GM21619 (cell line): ENCODE measurements around the gene ATP6V1F.

ENCODE experiments used
- ATAC-seq: cut with Tn5 transposase; IDR thresholded peaks from one replicate; pipeline ENCODE4 v1.9.1; 2021; ENCODE audit not compliant: unreplicated experiment

ATP6V1F gene

DNA sequence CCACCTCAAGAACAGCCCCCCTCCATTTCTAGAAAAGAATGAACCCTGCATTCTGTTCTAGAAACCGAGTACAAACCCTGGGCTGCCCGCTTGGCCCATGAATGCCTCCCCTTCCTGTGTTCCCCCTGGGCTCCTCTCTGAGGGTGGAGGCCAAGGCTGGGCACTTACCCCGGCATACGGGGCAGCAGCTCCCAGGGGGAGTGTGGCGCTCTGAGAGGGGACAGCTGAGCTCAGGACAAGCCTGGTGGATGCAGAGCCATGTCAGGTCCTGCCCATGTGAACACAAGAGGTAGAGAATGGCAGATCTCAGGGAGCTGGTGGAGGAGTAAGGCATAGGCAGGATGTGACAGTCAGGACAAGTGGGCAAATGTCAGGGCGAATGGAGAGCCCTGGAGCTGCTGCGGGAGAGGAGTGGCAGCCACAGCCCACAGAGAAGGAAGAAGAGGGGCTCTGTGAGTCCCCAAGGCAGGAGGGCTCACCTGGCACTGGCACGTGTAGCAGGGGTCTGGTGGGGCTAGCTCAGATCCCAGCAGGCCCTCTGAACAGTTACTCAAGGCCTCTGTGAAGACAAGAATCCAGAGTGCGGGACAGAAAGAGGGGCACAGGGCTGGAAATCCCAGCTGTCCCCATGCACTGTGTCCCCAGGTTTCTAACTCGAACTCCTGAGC is 18.9 kb downstream of the ATP6V1F start:
- ATAC-seq = no peak

DNA sequence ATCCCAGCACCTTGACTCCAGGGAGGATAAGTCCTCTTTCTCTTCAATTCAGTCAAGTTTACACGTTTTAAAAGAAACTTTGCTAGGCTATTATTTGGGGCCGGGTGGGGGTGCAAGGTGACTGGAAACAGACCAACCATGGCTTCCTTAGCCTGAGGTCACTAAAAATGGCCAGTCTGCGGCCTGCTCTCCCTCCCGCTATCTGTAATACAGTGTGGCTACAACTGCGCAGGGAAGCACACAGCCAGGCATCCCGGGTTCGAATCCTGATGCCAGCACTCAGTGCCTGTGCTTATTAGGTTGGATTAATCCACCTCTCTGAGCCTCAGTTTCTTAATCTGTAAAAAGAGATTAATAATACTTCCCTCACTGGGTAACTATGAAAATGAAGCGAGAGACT is 19.5 kb downstream of the ATP6V1F start:
- no peak for ATAC-seq

DNA sequence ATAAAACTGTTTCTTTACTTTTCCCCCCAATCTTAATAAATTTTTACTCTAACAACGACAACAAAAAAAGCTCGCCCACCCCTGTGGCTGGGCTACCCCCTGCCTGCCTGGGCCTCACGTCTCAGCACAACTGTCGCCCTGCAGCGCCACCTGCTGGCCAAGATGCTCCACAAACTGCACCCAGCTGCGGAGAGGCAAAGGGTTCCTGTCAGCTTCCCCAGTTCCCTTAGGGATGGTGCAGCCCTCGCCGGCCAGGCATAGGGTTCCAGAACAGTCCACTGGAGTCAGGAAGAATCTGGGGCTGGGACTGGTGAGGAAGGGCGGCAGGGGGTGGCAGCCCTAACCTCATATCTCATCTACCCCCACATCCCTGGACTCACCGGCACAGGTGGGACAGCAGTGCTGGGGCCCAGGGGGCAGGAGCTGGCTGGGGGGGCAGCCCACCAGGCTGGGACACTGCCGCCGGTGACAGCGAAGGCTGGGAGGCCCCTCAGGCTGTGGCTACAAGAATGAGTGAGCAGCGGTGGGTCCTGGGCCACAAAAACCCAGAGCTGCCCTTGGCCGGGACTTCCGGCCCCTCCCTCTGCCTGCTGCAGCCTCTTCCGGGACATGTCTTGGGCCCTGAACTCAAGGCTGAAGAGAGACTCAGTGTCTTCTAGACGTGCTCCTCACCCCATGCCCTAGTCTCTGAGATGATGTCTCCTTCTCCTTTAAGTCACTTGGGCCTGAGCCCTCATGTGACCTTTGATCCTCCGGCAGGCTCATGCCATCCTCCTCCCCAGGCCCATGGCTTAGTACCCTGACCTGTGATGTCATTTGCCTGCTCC is 21.2 kb downstream of the ATP6V1F start:
- peak; percentile 69 for ATAC-seq

DNA sequence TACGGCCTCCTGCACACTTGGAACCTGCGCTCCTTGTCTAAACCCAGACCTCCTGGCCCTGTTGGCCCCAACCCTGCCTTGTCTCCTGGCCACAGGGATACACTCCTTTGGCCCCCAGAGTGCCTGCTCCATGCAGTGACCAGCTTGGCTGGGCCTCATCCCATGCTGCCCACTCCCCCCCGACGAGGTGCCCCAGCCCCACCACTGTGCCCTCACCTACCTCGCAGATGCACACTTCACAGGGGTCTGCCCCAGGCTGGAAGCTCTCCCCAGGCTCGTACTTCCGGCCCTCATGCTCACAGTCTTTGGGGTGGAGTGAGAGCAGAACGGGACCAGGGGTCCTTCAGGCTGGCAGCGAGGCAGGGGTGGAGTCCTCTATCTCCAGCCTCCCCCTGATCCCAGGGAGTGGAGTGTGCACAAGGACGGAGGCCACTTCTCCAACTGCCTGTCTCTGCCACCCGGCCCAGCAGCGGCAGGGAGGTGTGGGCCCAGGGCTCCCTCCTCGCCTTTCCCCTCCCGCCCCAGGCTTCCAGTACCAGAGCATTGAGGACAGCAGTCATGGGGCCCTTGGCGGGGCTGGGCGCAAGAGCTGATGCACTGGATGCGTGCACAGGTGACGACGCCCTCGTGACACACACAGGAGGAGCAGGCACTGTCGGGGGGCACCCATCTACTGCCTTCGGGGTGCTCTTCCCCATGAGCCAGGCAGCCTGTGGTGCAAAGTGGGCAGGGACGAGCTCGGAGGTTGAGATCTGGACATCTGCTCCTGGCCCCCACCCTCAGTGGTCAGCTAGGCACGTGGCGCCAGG is 22.1 kb downstream of the ATP6V1F start:
- no peak for ATAC-seq

DNA sequence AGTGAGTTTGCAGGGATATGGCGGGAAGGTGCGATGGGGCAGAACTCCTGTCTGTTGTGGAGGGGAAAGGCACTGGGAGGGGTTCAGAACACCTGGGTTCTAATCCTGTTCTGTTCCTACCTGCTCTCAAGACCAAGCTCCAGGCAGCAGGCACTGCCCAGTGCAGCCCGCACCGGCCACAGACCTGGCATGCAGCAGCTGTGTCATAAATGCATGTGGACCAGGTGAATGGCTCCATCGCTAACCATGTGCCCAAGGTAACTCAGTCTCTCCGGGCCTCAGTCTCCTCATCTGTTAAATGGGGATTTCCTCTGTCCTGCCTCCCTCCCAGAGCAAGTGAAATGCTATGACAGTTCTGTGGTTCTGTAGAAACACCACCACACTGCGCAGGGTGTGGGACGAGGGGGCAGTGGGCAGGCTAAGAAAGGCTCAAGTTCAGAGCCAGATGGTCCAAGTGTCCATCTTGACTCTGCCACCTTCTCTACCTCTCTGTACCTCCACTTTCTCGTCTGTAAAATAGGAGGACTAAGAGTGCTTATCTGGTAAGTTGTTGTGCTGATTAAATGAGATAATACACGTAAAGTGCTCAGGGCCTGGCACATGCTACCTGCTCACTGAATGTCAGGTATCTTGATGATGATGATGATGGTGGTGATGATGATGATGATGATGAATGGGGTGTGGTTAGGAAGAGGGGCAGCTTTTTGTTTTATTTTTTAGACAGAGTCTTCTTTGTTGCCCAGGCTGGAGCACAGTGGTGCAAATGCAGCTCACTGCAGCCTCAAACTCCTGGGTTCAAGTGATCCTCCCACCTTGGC is 22.9 kb downstream of the ATP6V1F start:
- no peak for ATAC-seq

DNA sequence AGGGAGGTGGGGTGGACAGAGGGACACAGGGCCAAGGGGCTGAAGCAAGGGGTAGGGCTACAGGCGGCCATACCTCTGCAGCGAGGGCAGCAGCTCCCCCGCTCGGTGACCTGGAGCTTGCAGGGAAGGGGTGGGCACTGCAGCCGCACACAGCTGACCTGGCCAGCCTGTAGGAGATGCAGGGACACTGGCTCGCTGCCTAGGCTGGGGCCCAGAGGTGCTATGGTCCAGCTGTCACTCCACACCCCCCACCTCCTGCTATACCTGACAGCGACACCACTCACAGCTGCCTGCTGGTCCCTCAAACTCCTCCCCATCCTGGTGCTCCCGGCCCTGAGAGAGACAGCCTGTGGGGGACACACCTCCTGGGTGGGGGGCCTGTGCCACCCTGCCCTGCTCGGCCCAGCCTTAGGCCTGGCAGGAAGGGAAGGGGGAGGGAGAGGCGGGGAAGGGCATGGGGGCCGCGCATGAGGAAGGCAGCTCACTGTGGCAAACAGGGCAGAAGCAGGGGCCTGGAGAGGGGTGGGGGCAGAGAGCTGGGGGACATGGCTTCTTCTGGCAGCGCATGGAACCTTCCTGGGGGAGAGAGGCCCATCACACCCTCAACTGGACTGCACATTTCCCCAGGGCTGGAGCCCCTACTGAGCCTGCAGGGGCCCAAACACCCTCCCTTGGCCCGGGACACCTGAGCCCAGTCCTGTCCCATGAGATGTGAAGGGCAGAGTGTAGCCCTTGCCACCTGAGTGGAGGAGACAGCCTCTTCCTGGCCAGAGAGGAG is 23.9 kb downstream of the ATP6V1F start:
- ATAC-seq = no peak

DNA sequence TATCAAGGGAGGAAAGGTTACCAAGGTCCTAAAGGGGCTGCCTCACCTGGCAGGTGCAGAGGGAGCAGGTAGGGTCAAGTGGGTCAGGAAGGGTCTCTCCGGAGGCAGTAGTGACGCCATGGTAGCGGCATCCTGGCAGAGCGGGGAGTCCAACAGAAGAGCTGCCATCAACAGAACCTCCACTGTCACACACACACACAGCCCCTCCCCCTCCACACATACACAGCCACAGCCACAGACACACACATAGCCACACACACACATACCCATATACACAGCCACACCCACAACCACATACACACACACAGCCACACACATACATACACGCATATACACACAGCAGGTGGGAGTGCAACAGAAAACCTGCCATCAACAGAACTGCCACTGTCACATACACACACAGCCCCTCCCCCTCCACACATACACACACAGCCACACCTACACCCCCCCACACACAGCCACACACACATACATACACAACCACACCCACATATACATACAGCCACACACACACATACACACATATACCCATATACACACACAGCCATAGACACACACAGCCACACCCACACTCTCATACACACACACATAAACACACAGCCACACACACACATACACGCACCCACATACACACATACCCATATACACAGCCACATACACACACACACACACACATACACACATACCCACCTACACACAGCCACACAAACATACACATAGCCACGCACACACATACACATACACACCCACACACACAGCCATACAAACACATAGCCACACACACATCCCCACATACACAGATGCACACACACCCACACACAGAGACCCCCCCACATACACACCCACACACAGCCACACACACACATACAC is 24.7 kb downstream of the ATP6V1F start:
- no peak for ATAC-seq

DNA sequence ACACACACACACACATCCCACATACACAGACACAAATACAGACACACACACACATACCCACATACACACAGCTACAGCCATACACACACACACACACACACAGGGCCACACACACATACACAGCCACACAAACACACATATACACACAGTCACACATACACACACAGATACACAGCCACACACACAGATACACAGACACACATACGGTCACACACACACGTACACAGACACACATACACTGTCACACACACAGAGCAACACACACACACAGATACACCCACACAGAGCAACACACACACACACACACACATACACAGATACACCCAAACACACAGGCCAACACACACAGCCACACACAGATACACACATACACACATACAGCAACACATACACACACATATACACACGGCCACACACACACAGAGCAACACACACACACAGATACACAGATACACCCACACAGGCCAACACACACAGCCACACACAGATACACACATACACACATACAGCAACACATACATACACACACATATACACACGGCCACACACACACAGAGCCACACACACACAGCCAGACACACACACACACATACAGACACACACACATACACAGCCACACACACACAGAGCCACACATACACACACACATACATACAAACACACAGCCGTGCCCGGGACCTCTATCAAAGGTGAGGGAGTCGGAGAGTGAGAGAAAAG is 25.5 kb downstream of the ATP6V1F start:
- ATAC-seq = no peak

DNA sequence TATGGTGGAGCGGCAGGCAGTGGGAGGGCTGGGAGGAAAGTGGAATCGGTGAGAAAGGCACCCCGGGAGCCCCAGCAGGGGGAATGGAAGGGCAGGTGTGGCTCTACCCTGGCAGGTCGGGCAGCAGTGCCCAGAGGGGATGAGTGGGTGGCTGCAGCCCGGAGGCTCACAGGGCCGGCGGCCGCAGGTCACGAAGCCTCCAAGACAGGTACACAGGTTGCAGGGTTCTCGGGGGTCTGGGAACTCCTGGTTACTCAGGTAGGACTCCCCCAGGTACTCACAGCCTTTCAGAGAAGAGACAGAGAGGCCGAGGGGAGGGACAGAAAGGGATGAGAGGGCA is 26.1 kb downstream of the ATP6V1F start:
- no peak for ATAC-seq

DNA sequence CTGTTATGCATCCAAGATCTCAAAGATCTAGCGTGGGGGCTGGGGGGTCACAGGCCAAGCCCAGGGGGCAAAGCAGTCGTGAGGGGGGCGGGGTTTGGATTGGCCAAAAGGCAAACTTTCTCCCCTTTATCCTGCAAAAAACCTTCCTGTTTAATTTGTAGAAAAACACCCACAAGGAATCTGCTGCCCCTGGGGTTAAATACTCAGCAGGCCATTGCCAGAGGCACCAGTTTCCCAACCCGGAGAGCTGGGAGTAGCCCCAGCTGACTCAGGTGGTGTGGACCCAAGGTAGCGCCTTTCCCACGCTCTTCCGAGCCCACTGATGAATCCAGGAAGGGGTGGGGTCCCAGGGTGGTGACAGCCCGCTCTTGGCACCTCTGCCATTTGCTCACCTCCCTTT is 26.5 kb downstream of the ATP6V1F start:
- no peak for ATAC-seq

DNA sequence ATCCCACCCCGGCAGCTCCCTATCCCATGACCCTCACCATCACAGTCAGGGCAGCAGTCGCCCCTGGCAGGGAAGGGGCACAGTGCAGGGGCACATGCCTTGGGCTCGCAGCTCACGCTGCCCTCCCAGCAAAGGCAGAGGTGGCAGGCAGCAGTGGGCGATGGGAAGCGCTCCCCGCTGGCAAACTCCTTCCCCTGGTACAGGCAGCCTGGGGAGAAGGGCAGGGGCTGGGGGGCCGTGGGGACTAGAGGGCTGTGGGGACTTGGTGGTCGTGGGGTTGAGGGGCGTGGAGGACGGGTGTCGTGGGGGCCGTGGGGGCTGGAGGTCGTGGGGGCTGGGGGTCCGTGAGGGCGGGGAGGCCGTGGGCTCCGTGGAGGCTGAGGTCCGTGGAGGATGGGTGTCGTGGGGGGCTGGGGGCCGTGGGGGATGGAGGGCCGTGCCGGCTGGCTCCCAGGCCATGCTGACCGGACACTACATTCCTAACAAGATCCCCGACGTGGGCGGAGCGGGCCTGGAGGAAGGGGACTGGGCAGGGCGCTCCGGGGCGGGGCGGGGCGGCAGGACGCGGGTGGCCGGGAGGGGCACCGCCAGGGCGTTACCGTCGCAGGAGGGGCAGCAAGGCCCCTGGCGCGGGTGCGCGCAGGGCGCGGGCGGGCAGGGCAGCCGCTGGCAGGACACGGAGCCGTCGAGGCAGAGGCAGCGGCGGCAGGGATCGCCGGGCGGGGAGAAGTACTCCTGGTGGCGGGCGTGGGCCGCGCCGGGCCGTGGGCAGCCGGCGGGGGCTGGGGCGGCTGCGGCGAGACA is 27.9 kb downstream of the ATP6V1F start:
- no peak for ATAC-seq

DNA sequence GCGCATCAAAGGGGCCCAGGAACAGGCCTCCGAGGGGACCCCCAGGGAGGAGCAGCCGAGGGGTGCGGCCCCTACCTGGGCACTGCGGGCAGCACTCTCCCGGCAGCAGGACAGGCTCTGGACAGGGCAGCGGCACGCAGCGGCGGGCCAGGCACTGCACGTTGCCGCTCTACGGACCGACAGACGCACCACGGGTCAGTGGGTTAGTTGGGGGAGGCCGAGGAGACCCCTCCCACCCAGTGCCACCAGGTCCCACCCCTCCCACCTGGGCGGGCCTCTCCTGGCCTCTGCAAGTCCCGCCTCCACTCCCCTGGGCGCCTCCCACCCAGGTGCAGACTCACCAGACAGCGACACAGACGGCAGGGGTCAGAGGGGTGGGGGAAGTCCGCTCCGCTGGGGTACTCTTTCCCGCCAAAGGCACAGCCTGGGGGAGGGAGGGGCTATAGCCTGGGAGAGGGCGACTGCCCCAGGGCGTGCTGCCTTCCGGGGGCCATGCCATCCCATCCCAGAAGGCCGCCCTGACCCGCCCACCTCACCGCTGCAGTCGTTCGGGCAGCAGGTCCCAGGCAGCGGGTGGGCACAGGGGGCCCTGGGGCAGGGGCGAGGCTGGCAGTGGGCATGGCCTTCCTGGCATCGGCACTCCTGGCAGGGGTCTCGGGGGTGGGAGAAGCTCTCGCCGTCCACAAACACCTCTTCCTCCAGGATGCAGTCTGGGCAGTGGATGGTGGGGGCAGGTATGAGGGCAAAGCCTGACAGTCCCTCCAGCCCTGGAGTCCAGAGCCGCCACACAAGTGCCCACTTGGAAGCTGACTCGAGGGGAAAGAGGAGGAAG is 28.7 kb downstream of the ATP6V1F start:
- no peak for ATAC-seq

DNA sequence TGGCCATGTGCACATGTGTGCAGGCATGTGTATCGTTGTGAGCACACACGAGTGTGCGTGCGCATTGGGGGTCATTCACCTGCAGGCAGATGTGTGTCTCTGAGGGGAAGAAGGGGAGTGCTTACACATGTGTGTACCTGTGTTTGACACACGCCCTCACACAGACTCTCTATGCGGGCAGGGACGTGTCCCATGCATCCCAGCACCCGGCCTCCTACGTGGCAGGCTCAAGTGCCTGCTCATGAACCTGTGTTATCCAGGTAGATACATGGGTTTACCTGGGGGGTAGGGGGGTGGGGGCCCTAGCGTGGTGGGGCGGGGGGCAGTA is 29.2 kb downstream of the ATP6V1F start:
- no peak for ATAC-seq

DNA sequence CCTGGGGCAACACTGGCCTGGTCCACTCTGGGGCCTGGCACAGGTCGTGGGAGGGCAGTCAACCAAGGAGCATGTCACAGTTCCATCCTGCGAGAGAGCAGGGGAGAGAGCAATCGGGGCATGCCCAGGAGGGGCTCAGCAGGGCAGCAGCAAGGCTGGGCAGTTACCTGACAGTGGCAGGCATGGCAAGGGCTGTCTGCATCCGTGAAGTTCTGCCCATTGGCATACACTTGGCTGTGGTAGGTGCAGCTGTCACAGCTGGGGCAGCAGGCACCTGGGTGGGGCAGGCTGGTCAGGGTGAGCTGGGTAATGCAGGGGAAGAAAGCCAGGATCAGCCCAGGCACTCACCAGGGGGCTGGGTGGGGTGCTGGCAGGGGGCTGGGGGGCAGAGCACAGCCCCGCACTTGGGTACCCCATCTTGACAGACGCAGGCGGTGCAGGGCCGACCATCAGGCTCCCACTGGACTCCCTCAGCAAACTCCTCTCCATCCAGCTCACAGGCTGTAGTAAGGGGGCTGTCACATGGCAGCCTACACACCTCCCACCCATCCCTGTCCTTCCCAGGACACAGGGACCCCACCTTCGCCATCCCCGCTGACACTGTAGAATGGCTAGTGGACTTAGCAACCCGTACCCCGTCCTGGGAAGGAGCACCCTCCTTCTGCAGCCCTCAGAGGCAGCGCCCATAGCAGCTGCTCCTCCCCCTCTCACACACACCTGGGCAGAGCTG is 30.0 kb downstream of the ATP6V1F start:
- no peak for ATAC-seq

DNA sequence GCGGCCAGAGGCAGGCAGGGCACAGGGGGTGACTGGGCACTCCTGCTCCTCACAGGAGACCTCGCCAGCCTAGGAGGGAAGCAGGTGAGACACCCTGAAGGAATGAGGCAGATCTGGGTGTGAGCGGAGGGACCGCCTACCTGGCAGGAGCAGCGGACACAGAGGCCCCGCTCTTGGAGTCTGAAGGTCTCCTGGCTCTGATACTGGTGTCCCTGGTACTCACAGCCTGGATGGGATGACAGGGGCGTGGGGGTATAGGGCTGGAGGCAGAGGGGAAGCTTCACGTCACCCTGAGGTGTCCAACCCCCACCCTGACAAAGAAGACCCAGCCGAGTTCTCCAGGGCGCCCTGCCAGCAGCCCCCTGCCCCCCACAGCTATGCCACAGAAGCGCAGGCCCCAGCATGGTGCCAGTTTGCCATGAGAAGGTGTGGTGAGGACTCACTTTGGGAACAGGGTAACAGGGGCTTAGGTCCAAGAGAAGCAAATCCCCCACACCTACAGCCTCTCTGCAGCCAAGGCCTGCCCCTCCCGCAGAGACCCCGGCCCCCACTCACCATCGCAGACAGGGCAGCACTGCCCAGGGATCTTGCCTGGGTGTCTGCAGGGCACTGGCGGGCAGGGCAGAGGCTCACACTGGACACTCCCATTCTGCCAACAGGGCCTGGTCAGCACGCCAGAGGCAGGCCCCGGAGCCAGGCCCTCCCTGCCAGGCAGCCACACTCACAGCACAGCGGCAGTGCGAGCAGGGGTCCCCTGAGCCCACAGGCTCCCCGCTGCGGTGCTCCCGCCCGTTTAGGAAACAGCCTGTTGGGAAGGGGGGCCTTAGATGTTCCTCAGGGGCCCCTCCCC is 30.8 kb downstream of the ATP6V1F start:
- ATAC-seq = no peak

DNA sequence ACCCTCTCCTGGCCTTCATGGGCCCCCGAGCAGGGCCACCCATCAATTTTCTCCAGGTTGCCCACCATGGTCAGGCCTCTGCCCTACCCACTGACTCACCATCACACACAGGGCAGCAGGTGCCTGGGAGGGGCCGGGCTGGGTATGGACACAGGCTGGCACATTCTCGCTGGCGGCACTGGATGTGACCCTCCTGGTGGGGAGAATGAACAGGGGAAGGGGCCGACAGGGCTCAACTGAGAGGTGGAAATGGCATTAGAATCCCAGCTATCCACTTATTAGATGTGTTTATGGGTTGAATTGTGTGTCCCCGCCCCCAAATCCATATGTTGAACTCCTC is 31.4 kb downstream of the ATP6V1F start:
- no peak for ATAC-seq
